GM18951 (cell line): ENCODE measurements around the gene HSD17B1.

Experiments
- POLR2A ChIP-seq: IDR thresholded peaks from 4 replicates; pipeline ENCODE4 v1.6.1; 2011; ENCODE audit warnings: mild to moderate bottlenecking; ENCODE audit not compliant: insufficient read length, insufficient read depth; ENCODE audit errors: extremely low read depth
- in situ Hi-C: fragments of 300-500 bp; cut with MboI; formaldehyde crosslinking; loops from one replicate; pipeline ENCODE4 v1.12.0; 2022; ENCODE audit warnings: low sequenced_read_pairs, mixed read lengths, inconsistent platforms; ENCODE audit not compliant: unreplicated experiment

HSD17B1 gene

GRCh38 chr17:42574463-42574862, 21.7 kb downstream of the HSD17B1 start:
- no peak for TF ChIP-seq POLR2A
- in situ Hi-C loops = loop anchor here (5.0 kb wide), 1 partner anchor 98 kb away; no protein-coding TSS in a partner anchor

- TF ChIP-seq POLR2A = no peak
Measured at GRCh38 chr17:42577140-42577531, 24.4 kb downstream of the HSD17B1 start.

GRCh38 chr17:42577532-42578281, 25.0 kb downstream of the HSD17B1 start, which contains the start of gene PSMC3IP:
Gene PSMC3IP (minus strand): TSS chr17:42577729. CDS start chr17:42577686, 43 bp downstream.
- in situ Hi-C loops = no loop called here
- TF ChIP-seq POLR2A = peak; percentile 84

More at GRCh38 chr17:42577140-42577531, 24.4 kb downstream of the HSD17B1 start:
- in situ Hi-C loops = no loop called here

GRCh38 chr17:42578282-42578869, 25.7 kb downstream of the HSD17B1 start:
- in situ Hi-C loops = no loop called here
- TF ChIP-seq POLR2A = peak; percentile 27

- TF ChIP-seq POLR2A = no peak
- in situ Hi-C loops = no loop called here
Measured at GRCh38 chr17:42579794-42580551, 27.2 kb downstream of the HSD17B1 start.

- no peak for TF ChIP-seq POLR2A
- in situ Hi-C loops = no loop called here
Measured at GRCh38 chr17:42581744-42582270, 29.1 kb downstream of the HSD17B1 start.

- in situ Hi-C loops = no loop called here
- TF ChIP-seq POLR2A = no peak
Measured at GRCh38 chr17:42584880-42585279, 32.2 kb downstream of the HSD17B1 start.

GRCh38 chr17:42585353-42585752, 32.6 kb downstream of the HSD17B1 start:
- in situ Hi-C loops = no loop called here
- no peak for TF ChIP-seq POLR2A

GRCh38 chr17:42586514-42587230, 33.9 kb downstream of the HSD17B1 start:
- in situ Hi-C loops = no loop called here
- no peak for TF ChIP-seq POLR2A

- TF ChIP-seq POLR2A = no peak
- in situ Hi-C loops = no loop called here
Measured at GRCh38 chr17:42590886-42591285, 38.2 kb downstream of the HSD17B1 start.

GRCh38 chr17:42591411-42591810, 38.7 kb downstream of the HSD17B1 start:
- in situ Hi-C loops = no loop called here
- no peak for TF ChIP-seq POLR2A

GRCh38 chr17:42596386-42596785, 43.7 kb downstream of the HSD17B1 start:
- in situ Hi-C loops = no loop called here
- TF ChIP-seq POLR2A = no peak
